WTC11 (cell line): ENCODE results near the gene TBX3. TPM values are rescaled to one million over a fixed set of nuclear protein-coding genes. Genes with fewer than 3 reads are reported as not detected.

Experiments used
- ATAC-seq: fragments of 200-7000 bp; cut with Tn5 transposase; 2 replicates; pipeline ENCODE4 v1.10.0; 2021; ENCODE audit warnings: mild to moderate bottlenecking, moderate library complexity
- CTCF ChIA-PET: fragments of 300-600 bp; sonication (Branson Sonifier 250); formaldehyde crosslinking; loops from one replicate; lab custom pipeline; 2021; ENCODE audit warnings: antibody characterized with exemption; lab: Charles Lee
- POLR2A ChIA-PET: fragments of 350-600 bp; sonication (Branson Sonifier 250); formaldehyde crosslinking; loops from one replicate; lab custom pipeline; 2021; ENCODE audit warnings: antibody characterized with exemption; lab: Charles Lee
- DNase-seq: peaks from one replicate; pipeline ENCODE4 v3.0.0; 2021; ENCODE audit warnings: low spot score
- H3K27ac Mint-ChIP-seq: 2 replicates; pipeline ENCODE4 v1.8.0; 2021; ENCODE audit warnings: mixed read lengths
- H3K27me3 Mint-ChIP-seq: 2 replicates; pipeline ENCODE4 v1.8.0; 2021; ENCODE audit warnings: low read depth, mild to moderate bottlenecking, moderate library complexity, mixed read lengths
- H3K36me3 Mint-ChIP-seq: 2 replicates; pipeline ENCODE4 v1.8.0; 2021; ENCODE audit warnings: mixed read lengths
- H3K4me1 Mint-ChIP-seq: 2 replicates; pipeline ENCODE4 v1.8.0; 2022; ENCODE audit warnings: mixed read lengths
- H3K4me3 Mint-ChIP-seq: 2 replicates; pipeline ENCODE4 v1.8.0; 2021; ENCODE audit warnings: mild to moderate bottlenecking, moderate library complexity, mixed read lengths
- H3K9me3 Mint-ChIP-seq: 2 replicates; pipeline ENCODE4 v1.8.0; 2021; ENCODE audit warnings: mixed read lengths
- ATF1 ChIP-seq: sonication (generic); formaldehyde crosslinking; IDR thresholded peaks from 2 replicates; pipeline ENCODE4 v1.8.1; 2023; ENCODE audit warnings: mild to moderate bottlenecking, moderate library complexity, missing genetic modification reagents
- FOXJ3 ChIP-seq: sonication (generic); formaldehyde crosslinking; IDR thresholded peaks from 2 replicates; pipeline ENCODE4 v1.9.0; 2021; ENCODE audit warnings: missing genetic modification reagents, mild to moderate bottlenecking, borderline replicate concordance
- FOXK1 ChIP-seq: sonication (generic); formaldehyde crosslinking; IDR thresholded peaks from 2 replicates; pipeline ENCODE4 v1.8.0; 2022; ENCODE audit warnings: mild to moderate bottlenecking, moderate library complexity, missing genetic modification reagents
- GABPB1 ChIP-seq: sonication (generic); formaldehyde crosslinking; IDR thresholded peaks from 2 replicates; pipeline ENCODE4 v1.8.1; 2023; ENCODE audit warnings: mild to moderate bottlenecking, missing genetic modification reagents
- MYBL2 ChIP-seq: sonication (generic); formaldehyde crosslinking; IDR thresholded peaks from 2 replicates; pipeline ENCODE4 v1.8.1; 2023; ENCODE audit warnings: mild to moderate bottlenecking, moderate library complexity, missing genetic modification reagents
- NFYB ChIP-seq: sonication (generic); formaldehyde crosslinking; conservative IDR thresholded peaks from 2 replicates; pipeline ENCODE4 v1.8.0; 2022; ENCODE audit warnings: low read depth, missing genetic modification reagents
- RELA ChIP-seq: sonication (generic); formaldehyde crosslinking; IDR thresholded peaks from 2 replicates; pipeline ENCODE4 v1.8.1; 2022; ENCODE audit warnings: missing genetic modification reagents, mild to moderate bottlenecking, borderline replicate concordance
- SOX15 ChIP-seq: fragments of 250-450 bp; sonication (Bioruptor Pico); IDR thresholded peaks from 2 replicates; pipeline ENCODE4 v1.9.0; 2021; ENCODE audit warnings: mild to moderate bottlenecking
- ZNF219 ChIP-seq: sonication (generic); formaldehyde crosslinking; IDR thresholded peaks from 2 replicates; pipeline ENCODE4 v1.8.0; 2023; ENCODE audit warnings: missing genetic modification reagents, mild to moderate bottlenecking, borderline replicate concordance
- ZNF317 ChIP-seq: sonication (generic); formaldehyde crosslinking; IDR thresholded peaks from 2 replicates; pipeline ENCODE4 v1.8.1; 2023; ENCODE audit warnings: low read depth, mild to moderate bottlenecking, moderate library complexity, missing genetic modification reagents, borderline replicate concordance
- total RNA-seq: library from RNA; stranded (reverse); gene quantifications from 3 replicates; pipeline ENCODE4 v1.2.3, GENCODE V29; 2021
- TF ChIP-seq, protein P1 (sequence below): sonication (generic); formaldehyde crosslinking; IDR thresholded peaks from 2 replicates; pipeline ENCODE4 v1.8.0; 2022; ENCODE audit warnings: mild to moderate bottlenecking, missing genetic modification reagents
- TF ChIP-seq, protein P2 (sequence below): sonication (generic); formaldehyde crosslinking; IDR thresholded peaks from 2 replicates; pipeline ENCODE4 v1.8.0; 2023; ENCODE audit warnings: missing genetic modification reagents
- TF ChIP-seq, protein P3 (sequence below): sonication (generic); formaldehyde crosslinking; IDR thresholded peaks from 2 replicates; pipeline ENCODE4 v1.8.1; 2023; ENCODE audit warnings: mild to moderate bottlenecking, missing genetic modification reagents
- TF ChIP-seq, protein P4 (sequence below): sonication (generic); formaldehyde crosslinking; IDR thresholded peaks from 2 replicates; pipeline ENCODE4 v1.8.1; 2022; ENCODE audit warnings: missing genetic modification reagents, borderline replicate concordance
- TF ChIP-seq, protein P5 (sequence below): sonication (generic); formaldehyde crosslinking; IDR thresholded peaks from 2 replicates; pipeline ENCODE4 v1.8.1; 2023; ENCODE audit warnings: mild to moderate bottlenecking, missing genetic modification reagents, moderate library complexity
- TF ChIP-seq, protein P6 (sequence below): sonication (generic); formaldehyde crosslinking; IDR thresholded peaks from 2 replicates; pipeline ENCODE4 v1.8.0; 2023; ENCODE audit warnings: missing genetic modification reagents, mild to moderate bottlenecking, borderline replicate concordance
- TF ChIP-seq, protein P7 (sequence below): fragments of 250-450 bp; sonication (Bioruptor Pico); IDR thresholded peaks from 2 replicates; pipeline ENCODE4 v2.1.2; 2022; ENCODE audit warnings: mild to moderate bottlenecking, moderate library complexity

Gene TBX3
- total RNA-seq, 1 experiment from 2014 or later: 2.2 TPM

DNA sequence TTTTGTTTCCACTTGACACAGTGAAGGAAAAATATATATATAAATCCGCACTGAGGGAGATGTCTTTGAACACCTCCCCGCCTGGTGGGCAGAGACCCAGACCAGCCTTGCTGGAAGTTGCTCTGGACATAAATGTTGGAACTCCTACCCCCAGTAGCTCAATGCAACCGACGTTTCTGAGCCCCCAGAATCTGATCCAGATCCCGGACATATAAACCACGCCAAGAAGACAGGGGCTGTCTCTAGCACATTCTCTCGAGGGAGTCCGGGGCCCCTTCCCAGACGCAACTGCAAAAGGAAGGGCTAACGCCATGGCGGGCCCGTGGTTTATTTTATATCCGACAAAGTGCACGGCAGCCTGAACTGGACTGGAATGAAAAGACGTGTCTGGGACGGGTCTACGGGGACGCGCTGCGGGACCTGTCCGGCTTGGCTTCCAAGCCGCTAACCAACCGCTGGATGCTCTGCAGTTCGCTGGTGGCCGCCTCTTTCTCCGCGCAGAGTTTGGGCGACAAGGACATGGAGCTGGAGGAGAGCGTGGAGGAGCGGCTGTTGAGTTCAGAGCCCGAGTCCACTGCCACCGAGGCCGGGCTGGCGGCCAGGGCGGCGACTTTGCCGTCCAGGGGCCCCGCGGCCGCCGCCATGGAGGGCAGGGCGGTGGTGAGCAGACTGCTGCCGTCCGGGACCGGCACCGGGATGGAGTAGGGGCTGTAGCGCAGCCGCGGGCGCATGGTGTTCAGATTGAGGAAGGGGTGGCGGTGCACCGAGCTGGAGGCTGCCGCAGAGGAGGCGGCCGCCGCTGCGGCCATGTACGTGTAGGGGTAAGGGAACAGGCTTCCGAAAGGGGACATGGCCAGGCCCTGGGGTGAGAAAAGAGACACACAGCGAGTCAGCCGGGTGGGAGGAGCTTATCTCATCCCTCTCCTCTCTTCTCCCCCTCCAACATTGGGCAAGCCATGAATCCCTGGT, 12.2 kb downstream of the TBX3 start:
- H3K36me3 Mint-ChIP-seq: no peaks in the 10 kb centered on the region
- TF ChIP-seq, protein P1, sequence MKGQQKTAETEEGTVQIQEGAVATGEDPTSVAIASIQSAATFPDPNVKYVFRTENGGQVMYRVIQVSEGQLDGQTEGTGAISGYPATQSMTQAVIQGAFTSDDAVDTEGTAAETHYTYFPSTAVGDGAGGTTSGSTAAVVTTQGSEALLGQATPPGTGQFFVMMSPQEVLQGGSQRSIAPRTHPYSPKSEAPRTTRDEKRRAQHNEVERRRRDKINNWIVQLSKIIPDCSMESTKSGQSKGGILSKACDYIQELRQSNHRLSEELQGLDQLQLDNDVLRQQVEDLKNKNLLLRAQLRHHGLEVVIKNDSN: no peak
- TF ChIP-seq, protein P2, sequence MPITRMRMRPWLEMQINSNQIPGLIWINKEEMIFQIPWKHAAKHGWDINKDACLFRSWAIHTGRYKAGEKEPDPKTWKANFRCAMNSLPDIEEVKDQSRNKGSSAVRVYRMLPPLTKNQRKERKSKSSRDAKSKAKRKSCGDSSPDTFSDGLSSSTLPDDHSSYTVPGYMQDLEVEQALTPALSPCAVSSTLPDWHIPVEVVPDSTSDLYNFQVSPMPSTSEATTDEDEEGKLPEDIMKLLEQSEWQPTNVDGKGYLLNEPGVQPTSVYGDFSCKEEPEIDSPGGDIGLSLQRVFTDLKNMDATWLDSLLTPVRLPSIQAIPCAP (CRISPR knock-in tag): no peak
- TF ChIP-seq, all 79 proteins: peak for 0
- H3K4me1 Mint-ChIP-seq: peaks cover 74% of the 10 kb centered on the region
- peaks cover 100% of the 10 kb centered on the region for H3K27me3 Mint-ChIP-seq
- ChIA-PET CTCF (interaction anchor here (0.7 to 3.1 kb wide), 4 partner anchors 9 to 755 kb away, joined by 3 to 24 read pairs (median 4); partner anchors contain the start of gene TBX3), POLR2A (interaction anchor here (0.6 kb wide), 1 partner anchor 28 kb away, joined by 3 read pairs; no protein-coding TSS in a partner anchor)
- no peaks in the 10 kb centered on the region for H3K9me3 Mint-ChIP-seq
- H3K4me3 Mint-ChIP-seq: peak overlapping the region; percentile 55
- DNase-seq (no peak), ATAC-seq (peak; percentile 10)
- no peak overlapping the region for H3K27ac Mint-ChIP-seq

DNA sequence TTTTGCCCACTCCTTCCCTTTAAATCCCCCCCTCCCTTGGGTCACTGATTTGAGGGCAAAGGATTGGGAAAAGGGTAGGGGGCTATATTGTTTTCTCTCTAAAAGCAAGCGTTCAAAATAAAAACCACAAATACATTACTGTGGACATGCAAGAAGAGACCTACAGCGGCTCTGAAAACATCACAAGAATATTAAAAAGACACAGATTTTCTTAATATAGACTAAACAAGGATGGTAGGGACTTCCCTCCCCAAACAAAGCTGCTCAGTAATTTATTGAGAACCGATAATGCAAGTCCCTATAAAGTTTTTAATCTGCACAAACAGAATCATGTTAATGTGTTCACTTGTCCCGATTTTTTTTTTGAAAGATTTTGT, 12.9 kb downstream of the TBX3 start:
- Mint-ChIP-seq H3K27ac (no peak overlapping the region), H3K27me3 (peaks cover 100% of the 10 kb centered on the region), H3K4me3 (peak overlapping the region; percentile 55; the same call in 1 of the 2 replicates), H3K36me3 (no peaks in the 10 kb centered on the region), H3K4me1 (peaks cover 71% of the 10 kb centered on the region), H3K9me3 (no peaks in the 10 kb centered on the region)
- DNase-seq: no peak
- CTCF ChIA-PET: interaction anchor here (3.1 kb wide), 1 partner anchor 13 kb away, joined by 24 read pairs; the partner anchor contains the start of gene TBX3
- POLR2A ChIA-PET: no interaction called here
- ATAC-seq: no peak
- TF ChIP-seq SOX15 (CRISPR knock-in tag): no peak
- no peak for TF ChIP-seq NFYB (CRISPR knock-in tag)
- no peak for TF ChIP-seq ZNF317 (CRISPR knock-in tag)
- TF ChIP-seq, protein P3, sequence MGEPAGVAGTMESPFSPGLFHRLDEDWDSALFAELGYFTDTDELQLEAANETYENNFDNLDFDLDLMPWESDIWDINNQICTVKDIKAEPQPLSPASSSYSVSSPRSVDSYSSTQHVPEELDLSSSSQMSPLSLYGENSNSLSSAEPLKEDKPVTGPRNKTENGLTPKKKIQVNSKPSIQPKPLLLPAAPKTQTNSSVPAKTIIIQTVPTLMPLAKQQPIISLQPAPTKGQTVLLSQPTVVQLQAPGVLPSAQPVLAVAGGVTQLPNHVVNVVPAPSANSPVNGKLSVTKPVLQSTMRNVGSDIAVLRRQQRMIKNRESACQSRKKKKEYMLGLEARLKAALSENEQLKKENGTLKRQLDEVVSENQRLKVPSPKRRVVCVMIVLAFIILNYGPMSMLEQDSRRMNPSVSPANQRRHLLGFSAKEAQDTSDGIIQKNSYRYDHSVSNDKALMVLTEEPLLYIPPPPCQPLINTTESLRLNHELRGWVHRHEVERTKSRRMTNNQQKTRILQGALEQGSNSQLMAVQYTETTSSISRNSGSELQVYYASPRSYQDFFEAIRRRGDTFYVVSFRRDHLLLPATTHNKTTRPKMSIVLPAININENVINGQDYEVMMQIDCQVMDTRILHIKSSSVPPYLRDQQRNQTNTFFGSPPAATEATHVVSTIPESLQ: no peak
- TF ChIP-seq, protein P4, sequence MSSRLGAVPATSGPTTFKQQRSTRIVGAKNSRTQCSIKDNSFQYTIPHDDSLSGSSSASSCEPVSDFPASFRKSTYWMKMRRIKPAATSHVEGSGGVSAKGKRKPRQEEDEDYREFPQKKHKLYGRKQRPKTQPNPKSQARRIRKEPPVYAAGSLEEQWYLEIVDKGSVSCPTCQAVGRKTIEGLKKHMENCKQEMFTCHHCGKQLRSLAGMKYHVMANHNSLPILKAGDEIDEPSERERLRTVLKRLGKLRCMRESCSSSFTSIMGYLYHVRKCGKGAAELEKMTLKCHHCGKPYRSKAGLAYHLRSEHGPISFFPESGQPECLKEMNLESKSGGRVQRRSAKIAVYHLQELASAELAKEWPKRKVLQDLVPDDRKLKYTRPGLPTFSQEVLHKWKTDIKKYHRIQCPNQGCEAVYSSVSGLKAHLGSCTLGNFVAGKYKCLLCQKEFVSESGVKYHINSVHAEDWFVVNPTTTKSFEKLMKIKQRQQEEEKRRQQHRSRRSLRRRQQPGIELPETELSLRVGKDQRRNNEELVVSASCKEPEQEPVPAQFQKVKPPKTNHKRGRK (CRISPR knock-in tag): no peak
- TF ChIP-seq FOXK1: no peak
- no peak for TF ChIP-seq ATF1
- TF ChIP-seq, protein P5, sequence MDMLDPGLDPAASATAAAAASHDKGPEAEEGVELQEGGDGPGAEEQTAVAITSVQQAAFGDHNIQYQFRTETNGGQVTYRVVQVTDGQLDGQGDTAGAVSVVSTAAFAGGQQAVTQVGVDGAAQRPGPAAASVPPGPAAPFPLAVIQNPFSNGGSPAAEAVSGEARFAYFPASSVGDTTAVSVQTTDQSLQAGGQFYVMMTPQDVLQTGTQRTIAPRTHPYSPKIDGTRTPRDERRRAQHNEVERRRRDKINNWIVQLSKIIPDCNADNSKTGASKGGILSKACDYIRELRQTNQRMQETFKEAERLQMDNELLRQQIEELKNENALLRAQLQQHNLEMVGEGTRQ (CRISPR knock-in tag): no peak
- TF ChIP-seq, protein P6, sequence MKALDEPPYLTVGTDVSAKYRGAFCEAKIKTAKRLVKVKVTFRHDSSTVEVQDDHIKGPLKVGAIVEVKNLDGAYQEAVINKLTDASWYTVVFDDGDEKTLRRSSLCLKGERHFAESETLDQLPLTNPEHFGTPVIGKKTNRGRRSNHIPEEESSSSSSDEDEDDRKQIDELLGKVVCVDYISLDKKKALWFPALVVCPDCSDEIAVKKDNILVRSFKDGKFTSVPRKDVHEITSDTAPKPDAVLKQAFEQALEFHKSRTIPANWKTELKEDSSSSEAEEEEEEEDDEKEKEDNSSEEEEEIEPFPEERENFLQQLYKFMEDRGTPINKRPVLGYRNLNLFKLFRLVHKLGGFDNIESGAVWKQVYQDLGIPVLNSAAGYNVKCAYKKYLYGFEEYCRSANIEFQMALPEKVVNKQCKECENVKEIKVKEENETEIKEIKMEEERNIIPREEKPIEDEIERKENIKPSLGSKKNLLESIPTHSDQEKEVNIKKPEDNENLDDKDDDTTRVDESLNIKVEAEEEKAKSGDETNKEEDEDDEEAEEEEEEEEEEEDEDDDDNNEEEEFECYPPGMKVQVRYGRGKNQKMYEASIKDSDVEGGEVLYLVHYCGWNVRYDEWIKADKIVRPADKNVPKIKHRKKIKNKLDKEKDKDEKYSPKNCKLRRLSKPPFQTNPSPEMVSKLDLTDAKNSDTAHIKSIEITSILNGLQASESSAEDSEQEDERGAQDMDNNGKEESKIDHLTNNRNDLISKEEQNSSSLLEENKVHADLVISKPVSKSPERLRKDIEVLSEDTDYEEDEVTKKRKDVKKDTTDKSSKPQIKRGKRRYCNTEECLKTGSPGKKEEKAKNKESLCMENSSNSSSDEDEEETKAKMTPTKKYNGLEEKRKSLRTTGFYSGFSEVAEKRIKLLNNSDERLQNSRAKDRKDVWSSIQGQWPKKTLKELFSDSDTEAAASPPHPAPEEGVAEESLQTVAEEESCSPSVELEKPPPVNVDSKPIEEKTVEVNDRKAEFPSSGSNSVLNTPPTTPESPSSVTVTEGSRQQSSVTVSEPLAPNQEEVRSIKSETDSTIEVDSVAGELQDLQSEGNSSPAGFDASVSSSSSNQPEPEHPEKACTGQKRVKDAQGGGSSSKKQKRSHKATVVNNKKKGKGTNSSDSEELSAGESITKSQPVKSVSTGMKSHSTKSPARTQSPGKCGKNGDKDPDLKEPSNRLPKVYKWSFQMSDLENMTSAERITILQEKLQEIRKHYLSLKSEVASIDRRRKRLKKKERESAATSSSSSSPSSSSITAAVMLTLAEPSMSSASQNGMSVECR: no peak
- no peak for TF ChIP-seq MYBL2
- TF ChIP-seq FOXJ3 (CRISPR knock-in tag): no peak
- no peak for TF ChIP-seq GABPB1 (CRISPR knock-in tag)
- TF ChIP-seq, protein P7, sequence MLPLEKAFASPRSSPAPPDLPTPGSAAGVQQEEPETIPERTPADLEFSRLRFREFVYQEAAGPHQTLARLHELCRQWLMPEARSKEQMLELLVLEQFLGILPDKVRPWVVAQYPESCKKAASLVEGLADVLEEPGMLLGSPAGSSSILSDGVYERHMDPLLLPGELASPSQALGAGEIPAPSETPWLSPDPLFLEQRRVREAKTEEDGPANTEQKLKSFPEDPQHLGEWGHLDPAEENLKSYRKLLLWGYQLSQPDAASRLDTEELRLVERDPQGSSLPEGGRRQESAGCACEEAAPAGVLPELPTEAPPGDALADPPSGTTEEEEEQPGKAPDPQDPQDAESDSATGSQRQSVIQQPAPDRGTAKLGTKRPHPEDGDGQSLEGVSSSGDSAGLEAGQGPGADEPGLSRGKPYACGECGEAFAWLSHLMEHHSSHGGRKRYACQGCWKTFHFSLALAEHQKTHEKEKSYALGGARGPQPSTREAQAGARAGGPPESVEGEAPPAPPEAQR (CRISPR knock-in tag): no peak
- TF ChIP-seq ZNF219 (CRISPR knock-in tag): no peak
- no peak for TF ChIP-seq RELA
